T follicular helper cell (primary cell): ENCODE data around the gene C14orf93.
"Not testable (repeated sequence)": the region's sequence is repeated elsewhere in the genome, so short reads cannot be mapped to it uniquely, and the experiment has no call there.

Experiments used
- DNase-seq: peaks from one replicate; pipeline ENCODE4 v3.0.0-alpha.2; 2020; ENCODE audit warnings: low read depth

Gene C14orf93

DNA sequence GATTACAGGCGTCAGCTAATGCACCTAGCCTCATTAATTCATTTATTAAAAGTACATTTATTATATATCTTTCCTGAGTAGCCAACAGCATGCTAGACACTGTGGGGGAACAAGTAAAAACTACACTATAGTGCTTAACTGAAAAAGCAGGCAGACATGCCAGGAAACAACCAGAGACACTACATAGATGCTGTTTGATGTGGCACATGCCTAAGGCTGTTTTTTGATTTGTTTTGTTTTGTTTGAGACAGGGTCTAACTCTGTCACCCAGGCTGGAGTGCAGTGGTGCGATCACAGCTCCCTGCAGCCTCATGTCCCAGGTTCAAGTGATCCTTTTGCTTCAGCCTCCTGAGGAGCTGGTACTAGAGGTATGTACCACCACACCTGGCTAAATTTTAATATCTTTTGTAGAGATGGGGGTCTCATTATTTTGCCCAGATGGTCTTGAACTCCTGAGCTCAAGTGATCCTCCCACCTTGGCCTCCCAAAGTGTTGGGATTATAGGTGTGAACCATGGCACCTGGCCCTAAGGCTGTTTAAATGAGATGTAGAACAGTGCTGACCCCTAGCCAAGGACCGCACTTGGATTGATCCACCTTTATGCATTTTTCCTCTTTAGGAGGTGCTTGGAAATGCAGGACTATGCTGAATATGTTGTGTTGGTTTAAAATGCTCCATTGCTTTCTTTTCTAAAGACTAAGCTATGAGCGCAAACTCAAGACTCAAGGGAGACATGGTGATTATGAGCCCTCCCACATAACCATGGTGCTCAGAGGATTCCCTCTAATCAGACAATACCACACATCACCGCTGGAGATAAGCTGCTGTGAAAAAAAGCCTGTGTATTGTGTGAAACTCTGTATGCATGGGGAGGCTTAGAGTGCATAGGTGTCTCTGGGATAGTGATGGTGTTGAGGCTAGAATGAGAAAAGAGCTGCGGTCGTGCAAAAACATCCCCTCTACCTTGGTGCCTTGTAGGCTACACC is 10.5 kb upstream of the C14orf93 start:
- DNase-seq = no peak

DNA sequence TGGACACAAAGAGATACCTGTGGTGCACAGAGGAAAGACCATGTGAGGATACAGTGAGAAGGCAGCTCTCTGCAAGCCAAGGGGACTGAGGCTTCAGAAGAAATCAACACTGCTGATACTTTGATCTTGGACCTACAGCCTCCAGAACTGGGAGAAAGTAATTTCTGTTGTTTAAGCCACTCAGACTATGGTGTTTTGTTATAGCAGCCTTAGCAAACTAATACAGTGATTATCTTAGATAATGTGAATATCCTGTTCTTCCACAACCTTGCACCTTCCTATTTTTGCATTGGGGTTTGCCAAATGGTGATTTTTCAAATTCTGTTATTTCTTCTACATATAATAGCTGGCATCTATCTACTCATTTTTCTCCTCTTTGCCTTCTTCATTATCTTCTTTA is 8.2 kb upstream of the C14orf93 start:
- DNase-seq = no peak

DNA sequence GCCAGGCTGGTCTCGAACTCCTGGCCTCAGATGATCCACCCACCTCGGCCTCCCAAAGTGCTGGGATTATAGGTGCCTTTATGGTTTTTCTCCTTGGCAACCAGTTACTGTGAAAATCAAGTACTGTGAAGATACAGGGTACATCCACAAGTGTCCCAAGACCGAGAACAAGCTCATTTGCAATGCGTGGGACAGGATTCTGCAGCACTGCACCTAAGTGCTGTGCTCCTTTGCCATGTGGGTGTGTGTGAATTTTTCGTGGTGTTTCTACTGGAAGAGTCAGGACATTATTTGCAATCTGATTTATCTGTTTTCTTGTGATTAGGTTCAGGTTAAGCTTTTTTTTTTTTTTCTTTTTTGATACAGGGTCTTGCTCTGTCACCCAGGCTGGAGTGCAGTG is 7.1 kb upstream of the C14orf93 start:
- no peak for DNase-seq

DNA sequence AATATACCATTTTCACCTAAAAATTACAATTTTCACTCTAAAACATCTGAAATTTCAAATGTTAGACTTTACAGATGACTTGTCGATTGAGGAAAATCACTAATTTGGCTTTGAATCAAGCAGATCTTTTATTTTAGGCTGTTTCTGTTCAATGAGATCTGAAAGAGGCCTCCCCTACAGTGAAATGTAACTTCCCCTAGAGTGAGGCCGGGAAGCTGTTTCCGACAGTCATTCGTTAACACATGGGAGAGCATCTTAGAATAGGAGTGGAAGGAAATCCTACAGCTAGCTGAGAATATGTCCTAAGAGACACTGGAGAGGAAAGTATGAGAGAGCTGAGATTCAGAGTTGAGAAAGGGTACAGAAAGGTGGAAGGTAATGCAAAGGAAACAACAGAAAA is 5.7 kb upstream of the C14orf93 start:
- no peak for DNase-seq

DNA sequence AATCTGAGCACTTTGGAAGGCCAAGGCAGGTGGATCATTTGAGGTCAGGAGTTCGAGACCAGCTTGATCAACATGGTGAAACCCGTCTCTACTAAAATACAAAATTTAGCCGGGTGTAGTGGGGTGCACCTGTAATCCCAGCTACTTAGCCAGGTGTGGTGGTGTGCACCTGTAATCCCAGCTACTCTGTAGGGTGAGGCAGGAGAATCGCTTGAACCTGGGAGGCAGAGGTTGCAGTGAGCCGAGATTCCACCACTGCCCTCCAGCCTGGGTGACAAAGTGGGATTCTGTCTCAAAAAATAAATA is 3.8 kb upstream of the C14orf93 start:
- DNase-seq = not testable (repeated sequence)

DNA sequence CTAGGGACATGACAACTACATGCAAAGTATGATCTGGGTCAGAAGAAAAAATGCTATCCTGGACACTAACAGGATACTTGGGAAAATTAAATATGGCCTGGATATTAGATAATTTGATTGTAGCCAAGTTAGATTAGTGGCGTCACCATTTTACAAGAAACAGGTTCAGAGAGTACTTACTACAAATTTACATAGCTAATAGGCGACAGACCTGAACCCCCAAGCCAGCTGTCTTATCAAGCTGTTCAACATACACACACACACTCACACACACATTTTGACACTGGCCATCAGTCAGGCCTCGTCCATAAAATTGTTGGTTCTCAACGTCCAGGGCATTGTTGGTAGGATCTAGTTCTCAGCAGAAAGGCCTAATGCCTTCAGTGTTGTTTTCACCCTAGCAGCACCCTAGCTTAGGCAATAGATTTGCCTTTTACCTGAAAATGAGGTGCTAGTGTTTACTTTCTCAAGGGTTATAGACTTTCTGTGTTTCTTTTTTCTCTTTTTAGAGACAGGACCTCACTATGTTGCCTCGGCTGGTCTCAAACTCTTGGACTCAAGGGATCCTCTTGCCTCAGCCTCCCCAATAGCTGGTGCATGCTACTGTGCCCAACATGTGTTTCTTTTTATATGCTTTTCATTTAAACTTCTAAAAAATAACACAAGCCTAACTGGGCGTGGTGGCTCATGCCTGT is 3.3 kb upstream of the C14orf93 start:
- DNase-seq = no peak

DNA sequence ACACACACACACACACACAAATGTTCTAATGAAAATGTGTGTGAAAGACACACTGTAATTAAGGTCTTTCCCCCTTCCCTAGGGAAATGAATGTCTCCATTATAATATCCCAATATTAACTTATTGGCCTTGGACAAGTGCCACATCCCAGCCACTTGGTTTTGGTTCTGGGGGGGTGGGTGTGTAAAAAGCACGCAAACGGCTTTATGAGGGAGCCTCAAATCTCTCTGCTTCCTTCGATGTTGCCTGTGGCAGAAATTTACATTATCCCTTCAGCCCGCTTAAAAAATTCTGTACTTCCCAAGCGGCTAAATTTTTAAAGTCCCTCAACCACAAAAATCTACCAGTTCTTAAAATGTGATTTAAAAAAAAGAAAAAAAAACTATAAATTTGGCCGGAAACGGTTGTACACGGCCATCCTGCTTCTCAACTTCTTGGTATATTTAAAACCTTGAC is 432 bp downstream of the C14orf93 start:
- DNase-seq = no peak

DNA sequence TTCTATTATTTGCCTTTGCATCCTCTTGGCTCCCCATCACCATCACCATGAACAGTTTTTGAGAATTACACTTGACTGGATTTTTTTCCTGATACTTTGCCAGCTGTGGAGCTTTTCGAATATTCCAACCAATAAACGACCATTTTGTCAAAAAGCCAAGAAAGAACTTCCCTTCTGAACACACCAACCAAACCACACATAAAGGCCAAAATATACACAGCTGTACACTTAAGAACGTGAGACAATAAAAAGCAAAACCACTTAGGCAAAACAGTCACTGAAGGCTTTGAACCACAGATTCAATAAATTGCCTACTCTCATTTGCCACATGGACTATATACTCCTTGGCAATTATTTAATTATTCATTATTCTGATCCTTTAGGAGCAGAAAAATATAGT is 1.1 kb downstream of the C14orf93 start:
- no peak for DNase-seq

DNA sequence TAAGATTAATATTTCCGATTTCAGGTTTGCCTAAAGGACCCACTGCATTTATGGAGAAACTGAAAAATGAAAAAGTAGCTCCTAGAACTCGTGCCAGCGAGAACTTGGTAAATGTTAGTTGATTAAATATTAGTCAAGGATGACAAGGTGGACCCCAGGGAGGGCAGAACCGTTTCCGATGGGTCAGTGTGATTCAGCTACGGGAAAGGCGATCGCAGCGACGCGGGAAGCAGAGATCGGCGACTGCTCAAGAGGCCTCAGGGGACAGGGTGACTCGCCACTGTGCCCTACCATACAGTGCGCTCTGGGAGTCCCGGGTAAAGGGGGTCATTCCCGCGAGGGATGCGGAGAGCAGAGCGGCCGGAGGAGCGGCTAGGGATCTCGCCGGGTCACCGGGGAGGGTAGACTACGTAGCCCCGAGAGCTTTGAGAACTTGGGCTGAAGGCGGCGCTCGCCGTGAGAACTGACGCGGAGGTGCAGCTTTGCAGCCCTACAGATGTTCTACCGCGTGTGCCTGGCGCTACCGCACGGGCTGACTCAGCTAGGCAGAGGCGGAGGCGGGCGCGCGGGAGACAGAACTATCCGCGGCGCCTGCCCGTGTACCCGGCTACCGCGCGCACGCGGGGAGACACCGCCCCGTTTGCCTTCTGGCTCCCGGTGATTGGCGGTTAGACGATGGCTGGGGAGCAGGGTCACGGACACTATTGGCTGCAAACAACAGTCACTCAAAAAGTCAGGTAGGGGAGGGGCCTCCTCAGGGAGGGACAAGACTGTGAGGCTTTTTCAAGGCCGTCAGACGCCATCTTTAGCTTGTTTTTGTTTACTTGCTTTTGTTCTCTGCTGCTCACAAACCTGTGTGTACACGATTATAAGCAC is 3.2 kb downstream of the C14orf93 start:
- DNase-seq = peak; percentile 97

DNA sequence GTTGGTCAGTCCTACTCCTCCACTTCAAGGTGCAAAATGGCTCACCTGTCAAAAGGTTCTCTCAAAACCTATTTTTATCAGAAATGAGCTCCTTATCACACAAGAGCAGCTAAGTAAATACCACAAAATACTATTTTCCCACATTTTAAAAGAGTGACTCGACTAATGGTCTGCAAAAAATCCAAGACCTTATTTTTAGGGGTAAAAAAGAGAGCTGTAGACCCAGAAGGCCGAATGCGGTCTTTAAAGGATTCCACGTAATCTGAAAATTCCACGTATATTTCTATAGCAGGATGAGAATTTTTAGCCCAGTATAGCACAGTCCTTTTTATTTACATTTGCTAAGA is 3.8 kb downstream of the C14orf93 start:
- DNase-seq = no peak

DNA sequence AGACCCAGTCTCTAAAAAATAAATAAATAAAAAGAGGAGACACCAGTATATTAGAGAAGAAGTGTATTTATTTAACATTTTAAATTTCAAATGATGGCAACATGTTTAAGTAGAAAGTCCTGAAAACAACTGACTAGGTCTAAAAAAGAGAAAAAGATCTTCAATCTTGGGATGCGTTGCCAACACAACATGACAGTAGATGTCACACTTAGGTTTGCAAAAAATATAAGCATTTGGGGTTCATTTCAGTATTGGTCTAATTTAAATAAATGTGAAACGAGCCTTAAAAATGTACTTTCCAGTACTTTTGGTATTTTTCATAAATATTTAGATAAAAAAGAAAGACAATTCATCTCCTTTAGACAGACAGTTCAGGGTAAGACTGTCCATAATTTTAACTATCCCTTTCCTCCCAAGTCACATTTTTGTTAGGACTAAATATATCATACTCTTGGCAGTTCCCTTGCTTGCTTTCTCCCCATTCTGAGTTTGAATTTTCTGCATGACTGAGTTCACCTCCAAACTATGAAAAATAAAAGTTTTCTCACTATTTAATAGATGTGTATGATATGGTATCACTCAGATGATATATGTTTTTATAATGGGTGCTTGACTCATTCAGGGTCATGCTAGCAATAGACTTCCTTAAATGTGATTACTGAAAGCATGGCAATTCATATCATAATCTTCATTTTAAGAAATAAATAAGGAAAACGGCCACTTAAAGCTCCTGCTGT is 4.3 kb downstream of the C14orf93 start:
- no peak for DNase-seq

DNA sequence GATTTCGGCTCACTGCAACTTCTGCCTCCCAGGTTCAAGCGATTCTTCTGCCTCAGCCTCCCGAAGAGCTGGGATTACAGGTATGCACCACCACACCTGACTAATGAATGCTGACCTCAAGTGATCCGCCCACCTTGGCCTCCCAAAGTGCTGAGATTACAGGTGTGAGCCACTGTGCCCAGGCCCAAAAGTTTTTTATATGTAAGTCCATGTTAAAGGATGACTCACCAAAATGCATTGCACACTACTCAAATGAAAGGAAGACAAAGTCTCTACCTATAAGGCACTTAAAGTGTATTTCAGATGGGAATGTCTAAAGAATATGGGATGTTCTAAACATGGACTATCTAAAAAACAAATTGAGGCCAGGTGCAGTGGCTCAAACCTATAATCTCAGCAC is 5.7 kb downstream of the C14orf93 start:
- DNase-seq = not testable (repeated sequence)

DNA sequence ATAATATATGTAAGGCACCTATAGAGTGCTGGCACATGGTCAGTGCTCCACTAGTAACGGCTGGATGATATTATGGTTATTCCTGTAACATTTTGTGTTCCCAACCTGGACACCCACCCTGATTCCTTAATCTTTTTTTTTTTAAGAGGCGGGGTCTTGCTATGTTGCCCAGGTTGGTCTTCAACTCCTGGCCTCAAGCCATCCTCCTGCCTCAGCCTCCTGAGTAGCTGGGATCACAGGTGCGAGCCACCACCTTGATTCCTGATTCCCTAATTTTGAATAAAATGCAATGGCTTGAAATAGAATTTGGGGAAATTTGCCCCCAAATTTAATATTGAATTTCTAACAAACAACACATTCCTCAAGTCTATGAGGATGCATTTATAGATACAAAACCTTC is 7.4 kb downstream of the C14orf93 start:
- DNase-seq = no peak

DNA sequence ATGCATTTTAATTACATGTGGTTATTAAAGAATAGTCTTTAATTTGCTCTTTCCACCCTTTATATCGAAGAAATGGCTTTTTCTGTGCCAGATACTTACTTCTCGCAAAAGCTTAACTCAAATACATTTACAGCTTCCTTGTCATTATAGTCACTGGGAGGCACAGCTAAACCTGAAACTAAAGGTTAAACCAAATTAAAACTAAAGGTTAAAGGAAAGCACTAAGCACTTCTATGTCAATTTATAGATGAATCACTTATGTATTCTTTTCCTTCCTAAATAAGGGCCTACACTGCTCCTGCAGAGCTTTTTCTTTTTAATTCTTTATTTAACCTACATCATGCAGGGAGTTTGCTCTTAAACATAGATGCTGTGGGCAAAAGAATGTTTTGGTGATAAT is 9.1 kb downstream of the C14orf93 start:
- no peak for DNase-seq

DNA sequence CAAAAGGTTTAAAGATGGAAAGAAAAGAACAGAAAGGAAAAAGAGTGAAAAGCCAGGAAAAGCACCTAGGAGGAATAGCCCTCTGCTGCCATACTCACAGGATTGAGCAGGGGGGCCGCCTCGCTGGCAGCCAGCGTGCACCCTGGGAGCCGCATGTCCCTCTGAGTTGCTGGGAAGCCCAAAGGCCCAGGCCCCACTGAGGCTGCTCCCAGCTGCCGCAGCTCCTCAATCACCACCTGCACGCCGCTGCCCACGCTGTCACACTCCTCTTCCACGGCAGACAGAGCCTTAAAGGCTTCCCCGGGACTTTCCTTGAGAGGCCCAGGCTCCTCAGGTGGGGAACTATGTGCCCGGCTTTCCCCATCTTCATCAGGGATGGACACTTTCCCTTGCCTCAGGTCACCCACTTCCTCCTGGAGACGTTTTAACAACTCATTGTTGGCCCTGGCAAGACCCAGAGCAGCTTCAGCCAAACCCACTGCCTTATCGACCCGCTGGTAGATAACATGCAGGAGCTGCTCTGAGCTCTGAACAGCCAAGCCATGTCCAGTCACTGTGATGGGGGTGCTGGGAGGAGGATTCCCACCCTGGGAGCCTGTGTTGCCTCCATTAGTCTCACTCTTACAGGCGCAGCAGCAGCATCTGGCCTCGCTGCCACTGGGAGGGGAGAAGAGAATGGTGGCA is 11.5 kb downstream of the C14orf93 start:
- DNase-seq = no peak

DNA sequence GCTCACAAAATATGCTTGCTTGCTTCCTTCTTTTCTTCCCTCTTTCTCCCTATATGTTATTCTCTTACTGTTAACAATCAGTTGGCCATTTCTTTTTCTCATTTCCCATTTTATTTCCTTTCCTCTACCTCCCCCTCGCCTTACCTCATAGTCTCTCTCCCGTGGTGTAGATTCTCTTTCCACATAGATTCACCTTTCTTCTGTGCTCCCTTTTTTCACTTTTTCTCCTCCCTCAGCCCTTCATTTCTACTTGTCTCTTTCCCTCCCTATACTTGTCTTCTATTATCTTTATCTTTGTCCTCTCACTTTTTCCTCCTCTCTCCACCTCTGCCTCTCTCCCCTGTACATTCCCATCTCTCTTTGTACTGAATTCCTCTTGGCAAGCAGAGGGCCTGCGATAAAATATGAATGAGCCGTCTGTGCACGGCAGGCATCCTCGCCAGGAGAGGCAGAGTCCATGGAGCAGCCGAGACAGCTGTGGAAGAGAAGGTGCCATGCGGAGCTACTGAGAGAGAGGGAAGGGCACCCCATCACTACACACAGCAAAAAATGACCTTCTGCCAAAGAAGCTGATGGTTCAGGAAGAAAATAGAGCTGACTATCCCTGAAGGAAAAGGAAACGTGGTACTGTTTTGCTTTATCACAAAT is 12.1 kb downstream of the C14orf93 start:
- no peak for DNase-seq

DNA sequence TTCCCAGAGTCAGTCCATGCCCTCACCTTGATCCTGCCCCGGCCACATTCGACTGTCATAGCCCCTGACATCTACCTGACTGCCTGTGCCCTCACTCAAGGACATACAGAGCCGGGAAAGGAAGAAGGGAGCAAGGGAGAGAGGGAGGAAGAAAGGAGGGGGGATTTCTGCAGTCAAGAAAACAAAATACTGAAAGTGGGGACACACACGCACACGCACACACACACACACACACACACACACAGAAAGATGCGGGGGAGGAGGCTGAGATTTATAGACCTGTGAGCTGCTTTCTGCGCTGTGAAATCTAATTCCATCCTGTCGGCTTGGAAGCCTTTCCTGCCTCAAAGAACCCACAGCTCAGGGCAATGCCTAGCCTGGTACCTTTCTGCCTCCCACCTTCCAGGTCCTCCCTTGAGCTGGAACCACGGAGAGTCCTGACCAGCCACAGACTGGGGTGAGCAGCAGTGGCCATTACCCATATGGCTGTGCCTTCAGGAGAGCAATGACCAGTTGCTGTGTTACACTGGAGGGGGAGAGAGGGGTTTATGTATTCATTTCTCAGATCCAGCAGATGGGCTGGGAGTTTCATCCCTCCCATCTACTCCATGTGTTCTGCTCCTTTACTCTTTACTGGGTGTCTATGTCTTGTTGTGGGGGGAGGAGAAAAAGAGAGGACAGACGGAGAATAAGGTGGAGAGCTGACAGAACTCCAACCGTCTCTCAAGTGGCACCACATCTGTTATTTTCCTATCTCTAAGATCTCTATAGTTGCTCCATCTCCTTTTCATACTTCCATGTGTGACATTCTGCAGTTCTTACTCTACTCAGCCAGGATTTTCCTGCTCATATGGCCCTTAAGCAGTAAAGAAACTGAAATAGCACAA is 12.9 kb downstream of the C14orf93 start:
- DNase-seq = no peak

DNA sequence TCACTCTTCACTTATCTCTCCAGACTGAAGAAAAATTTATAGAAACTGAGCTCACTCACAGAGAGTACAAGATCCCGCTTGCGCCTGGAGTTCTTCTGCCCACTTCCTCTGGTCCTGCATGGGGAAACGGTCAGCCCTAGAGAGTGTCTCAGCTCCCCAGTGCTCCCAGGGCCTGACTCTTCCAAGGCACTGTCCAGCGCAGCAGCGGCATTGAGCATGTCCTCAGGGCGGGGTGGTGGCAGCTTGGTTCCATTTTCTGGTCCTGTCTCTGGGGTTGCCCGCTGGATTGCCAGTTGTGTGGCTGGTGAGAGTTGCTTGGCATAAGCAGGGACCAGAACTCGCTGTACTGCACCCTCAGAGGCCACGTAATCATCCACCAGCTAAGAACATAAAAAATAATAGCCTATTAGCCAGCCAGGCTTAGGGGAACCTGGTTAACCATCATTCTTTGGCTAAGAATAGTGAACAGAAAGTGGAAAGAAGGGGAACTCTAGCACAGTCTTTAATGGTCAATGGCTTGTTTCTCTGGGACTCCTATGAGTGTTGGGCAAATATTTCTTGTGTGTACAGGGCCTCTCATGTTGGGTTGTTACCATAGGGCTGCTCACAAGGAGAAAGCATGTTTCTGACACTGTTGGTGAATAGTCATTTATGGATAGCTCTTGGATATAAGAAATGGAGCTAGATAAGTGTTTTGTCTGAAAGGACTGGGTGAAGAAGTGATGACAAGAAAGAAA is 13.9 kb downstream of the C14orf93 start:
- DNase-seq = no peak

DNA sequence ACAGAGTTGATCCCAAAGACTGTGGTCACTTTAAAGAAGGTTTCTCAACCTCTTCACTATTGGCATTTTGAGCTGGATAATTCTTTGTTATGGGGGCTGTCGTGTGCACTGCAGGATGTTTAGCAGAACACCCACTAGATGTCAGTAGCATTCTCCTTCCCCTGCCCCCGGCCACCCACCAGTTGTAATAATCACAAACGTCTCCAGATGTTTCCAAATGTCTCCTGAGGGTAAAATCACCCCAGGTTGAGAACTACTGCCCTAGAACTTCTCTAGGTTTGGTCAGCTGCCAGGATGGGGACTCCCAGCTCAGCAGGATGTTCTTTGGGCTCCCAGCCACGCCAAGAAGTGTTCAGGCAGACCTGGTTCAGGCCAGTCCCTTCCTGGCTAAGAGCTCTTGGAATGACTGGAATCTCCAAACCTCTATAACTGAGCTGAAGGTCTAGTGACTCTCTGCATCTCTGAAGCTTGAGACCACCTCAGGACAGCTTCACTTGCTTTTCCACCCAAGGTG is 15.1 kb downstream of the C14orf93 start:
- DNase-seq = no peak
